Testis (tissue), 2 donors: ENCODE measurements around the gene TBL1XR1.

Experiments used
- CTCF ChIP-seq, 3 experiments: fragments of 450-650 bp in 2 of 3; fragments of 200-600 bp in 1 of 3; sonication (generic) in 1 of 3; IDR thresholded peaks; one replicate each; pipeline ENCODE4 v1.5.1; 2016 to 2019; ENCODE audit warnings: antibody characterized with exemption in 3 of 3, mild to moderate bottlenecking in 2 of 3, moderate library complexity in 1 of 3
- POLR2A ChIP-seq: fragments of 450-650 bp; IDR thresholded peaks from one replicate; pipeline ENCODE4 v1.6.1; 2017; ENCODE audit warnings: antibody characterized with exemption, mild to moderate bottlenecking, moderate library complexity

GRCh38 chr3:177039490-177040274 is 157.6 kb downstream of the TBL1XR1 start:
- TF ChIP-seq CTCF (IDR thresholded peaks at IDR 0.05) (no peak), POLR2A (no peak)
